Brain microvascular endothelial cell (primary cell): ENCODE measurements around the gene PNPLA7.
"Not testable (repeated sequence)": the region's sequence is repeated elsewhere in the genome, so short reads cannot be mapped to it uniquely, and the experiment has no call there.

Experiments
- DNase-seq: peaks from one replicate; pipeline ENCODE4 v3.0.0-alpha.2; 2020
- H3K27ac ChIP-seq: fragments of 250-450 bp; sonication (Bioruptor Pico); 2 replicates; pipeline ENCODE4 v1.5.1; 2020; ENCODE audit warnings: mild to moderate bottlenecking, moderate library complexity
- H3K27me3 ChIP-seq: fragments of 250-450 bp; sonication (Bioruptor Pico); replicated peaks from 2 replicates; pipeline ENCODE4 v1.5.1; 2020; ENCODE audit warnings: mild to moderate bottlenecking
- H3K36me3 ChIP-seq: fragments of 250-450 bp; sonication (Bioruptor Pico); replicated peaks from 2 replicates; pipeline ENCODE4 v1.5.1; 2020; ENCODE audit warnings: mild to moderate bottlenecking
- H3K4me3 ChIP-seq: 2 replicates; pipeline ENCODE4 v1.5.1; 2011; ENCODE audit warnings: low read depth, mild to moderate bottlenecking, control low read depth, low read length, moderate library complexity
- in situ Hi-C: cut with HindIII; loops from 2 replicates; pipeline ENCODE4 v1.10.0; 2017; ENCODE audit warnings: low sequenced_read_pairs, low pct_ligation_motif_present
- TF ChIP-seq, protein P1 (sequence below): IDR thresholded peaks from 2 replicates; pipeline ENCODE4 v1.5.1; 2011; ENCODE audit warnings: low read depth, mild to moderate bottlenecking, moderate library complexity, low read length, control low read depth, inconsistent platforms; ENCODE audit errors: missing control alignments

Gene PNPLA7

DNA sequence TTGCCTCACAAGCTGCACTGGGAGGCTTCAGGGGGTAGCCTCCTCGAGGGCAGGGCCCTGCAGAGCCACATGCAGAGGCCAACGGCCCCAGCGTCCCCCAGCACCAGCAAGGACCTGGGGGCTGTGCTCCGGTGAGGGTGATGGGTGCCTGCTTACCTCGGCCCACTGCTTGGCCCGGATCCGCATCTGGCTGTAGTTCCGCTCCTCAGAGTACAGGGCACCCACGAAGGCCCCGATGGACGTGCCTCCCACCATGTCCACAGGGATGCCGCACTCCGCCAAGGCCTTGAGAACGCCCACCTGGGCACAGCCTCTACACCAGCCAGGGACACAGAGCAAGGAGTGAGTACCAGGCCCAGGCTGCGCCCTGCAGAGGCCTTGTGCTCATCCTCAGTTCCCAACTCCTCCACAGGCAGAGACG lies 83.0 kb downstream of the PNPLA7 start:
- Histone ChIP-seq H3K36me3 (no peaks in the 10 kb centered on the region), H3K4me3 (no peak overlapping the region), H3K27me3 (no peaks in the 10 kb centered on the region), H3K27ac (no peak overlapping the region)
- DNase-seq, result no peak
- TF ChIP-seq, protein P1, sequence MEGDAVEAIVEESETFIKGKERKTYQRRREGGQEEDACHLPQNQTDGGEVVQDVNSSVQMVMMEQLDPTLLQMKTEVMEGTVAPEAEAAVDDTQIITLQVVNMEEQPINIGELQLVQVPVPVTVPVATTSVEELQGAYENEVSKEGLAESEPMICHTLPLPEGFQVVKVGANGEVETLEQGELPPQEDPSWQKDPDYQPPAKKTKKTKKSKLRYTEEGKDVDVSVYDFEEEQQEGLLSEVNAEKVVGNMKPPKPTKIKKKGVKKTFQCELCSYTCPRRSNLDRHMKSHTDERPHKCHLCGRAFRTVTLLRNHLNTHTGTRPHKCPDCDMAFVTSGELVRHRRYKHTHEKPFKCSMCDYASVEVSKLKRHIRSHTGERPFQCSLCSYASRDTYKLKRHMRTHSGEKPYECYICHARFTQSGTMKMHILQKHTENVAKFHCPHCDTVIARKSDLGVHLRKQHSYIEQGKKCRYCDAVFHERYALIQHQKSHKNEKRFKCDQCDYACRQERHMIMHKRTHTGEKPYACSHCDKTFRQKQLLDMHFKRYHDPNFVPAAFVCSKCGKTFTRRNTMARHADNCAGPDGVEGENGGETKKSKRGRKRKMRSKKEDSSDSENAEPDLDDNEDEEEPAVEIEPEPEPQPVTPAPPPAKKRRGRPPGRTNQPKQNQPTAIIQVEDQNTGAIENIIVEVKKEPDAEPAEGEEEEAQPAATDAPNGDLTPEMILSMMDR, result no peak
- in situ Hi-C loops, result no loop called here

DNA sequence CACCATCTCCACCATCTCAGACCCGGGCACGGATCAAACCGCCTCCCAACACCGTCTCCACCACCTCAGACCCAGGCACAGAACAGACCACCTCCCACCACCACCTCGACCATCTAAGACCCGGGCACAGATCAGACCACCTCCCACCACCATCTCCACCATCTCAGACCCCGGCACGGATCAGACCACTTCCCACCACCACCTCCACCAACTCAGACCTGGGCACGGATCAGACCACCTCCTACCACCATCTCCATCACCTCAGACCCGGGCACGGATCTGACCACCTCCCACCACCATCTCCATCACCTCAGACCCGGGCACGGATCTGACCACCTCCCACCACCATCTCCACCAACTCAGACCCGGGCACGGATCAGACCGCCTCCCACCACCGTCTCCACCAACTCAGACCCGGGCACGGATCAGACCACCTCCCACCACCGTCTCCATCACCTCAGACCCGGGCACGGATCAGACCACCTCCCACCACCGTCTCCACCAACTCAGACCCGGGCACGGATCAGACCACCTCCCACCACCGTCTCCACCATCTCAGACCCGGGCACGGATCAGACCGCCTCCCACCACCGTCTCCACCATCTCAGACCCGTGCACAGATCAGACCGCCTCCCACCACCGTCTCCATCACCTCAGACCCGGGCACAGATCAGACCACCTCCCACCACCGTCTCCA lies 83.7 kb downstream of the PNPLA7 start:
- H3K27ac ChIP-seq, DNase-seq, H3K27me3 ChIP-seq, H3K36me3 ChIP-seq, H3K4me3 ChIP-seq, in situ Hi-C loops: not testable (repeated sequence)

DNA sequence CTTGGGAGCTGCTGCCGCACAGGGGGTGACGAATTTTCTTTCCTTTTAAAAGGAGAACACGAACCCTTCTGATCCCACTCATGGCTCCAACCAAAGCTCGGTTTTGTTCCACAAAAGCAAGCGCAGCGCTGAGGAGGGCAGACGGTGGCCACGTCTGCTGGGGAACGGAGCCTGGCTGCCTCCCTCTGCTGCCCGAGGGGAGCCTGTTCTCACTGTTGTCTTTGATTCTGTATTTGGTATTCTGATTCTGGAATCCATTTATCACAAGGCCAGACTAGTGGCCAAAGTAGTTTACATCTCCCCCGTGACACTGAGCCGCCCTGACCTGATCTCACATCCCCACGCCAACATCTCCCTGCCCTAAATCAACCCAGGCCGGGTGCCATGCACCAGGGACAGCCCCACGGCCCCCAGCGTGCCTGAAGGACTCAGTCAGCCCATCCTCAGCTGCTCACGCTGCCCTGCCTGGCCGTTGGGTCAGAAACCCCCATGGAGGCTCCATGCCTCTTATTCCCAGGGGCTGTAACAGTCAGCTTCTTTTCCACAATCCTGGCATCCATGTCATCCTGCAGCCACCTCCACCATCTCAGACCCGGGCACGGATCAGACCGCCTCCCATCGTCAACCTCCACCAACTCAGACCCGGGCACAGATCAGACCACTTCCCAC lies 84.3 kb downstream of the PNPLA7 start:
- Histone ChIP-seq H3K27ac (no peak overlapping the region), H3K36me3 (no peaks in the 10 kb centered on the region), H3K27me3 (no peaks in the 10 kb centered on the region), H3K4me3 (no peak overlapping the region)
- no peak for DNase-seq
- in situ Hi-C loops, result no loop called here
- TF ChIP-seq, protein P1, result no peak

DNA sequence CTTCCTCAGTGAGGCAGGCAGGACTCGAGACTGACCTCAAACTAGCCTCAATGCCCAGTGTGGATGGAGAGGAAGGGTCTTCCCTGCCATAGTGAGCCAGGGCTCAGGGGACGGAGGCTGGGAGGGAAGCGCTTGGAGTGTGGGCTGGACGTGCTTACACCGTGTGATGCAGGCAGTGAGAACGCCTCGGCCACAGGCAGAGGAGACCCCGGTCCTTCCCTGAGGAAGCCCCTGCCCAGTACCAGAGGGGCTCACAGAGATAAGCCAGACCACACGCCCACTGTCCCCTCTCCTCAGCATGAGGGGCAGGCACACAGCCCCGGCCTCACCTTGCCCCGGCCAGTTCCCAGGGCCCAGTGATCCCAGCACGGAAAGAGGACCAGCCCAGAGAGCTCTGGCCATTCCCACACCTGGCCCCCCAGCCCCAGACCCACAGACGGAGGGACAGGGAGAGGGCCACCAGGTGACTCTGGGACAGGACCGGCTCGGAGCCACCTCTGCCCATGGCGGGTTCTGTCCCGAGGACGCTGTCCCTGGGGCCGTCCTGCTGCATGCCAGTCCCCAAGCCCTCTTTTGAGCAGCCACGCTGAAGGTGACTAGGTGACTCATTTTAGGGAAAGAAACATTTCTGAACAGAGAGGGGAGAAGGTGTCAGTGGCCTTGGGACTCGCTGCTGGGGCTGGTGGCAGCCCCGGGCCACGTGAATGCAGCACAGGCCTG lies 85.0 kb downstream of the PNPLA7 start:
- Histone ChIP-seq H3K27ac (no peak overlapping the region), H3K36me3 (no peaks in the 10 kb centered on the region), H3K4me3 (no peak overlapping the region), H3K27me3 (no peaks in the 10 kb centered on the region)
- DNase-seq, result no peak
- in situ Hi-C loops, result no loop called here
- TF ChIP-seq, protein P1, result no peak

DNA sequence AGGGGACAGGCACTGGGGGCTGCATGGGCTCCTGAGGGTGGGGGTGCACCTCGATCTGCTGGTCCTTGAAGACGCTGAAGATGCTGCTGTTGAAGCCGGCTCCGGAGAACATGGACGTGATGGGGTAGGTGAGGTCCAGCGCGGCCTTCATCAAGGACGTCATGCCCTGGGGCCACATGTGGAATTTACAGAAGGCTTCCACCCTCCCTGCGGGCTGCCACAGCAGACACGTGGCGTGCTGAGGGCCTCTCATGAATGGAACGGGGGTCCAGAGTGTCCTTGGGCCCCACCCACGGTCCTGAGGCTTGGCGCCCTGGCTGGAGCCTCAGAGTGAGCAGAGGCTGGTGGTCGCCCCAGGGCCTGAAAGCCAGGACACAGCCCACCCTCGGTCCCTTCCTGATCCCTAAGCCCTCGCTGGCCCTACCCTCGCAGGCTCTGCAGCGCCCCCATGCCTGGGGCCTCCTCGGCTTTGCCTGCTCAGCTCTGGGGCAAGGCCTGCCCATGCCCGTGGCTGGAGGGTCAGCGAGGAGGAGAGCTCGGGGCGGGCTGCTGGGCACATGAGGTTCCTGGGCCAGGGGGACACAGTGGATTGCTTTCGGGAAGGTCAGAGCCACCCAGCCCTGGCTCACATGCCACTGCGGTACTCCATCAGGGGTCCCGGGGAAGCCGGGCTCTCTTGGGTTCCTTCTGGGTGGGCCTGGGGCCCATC lies 85.8 kb downstream of the PNPLA7 start:
- TF ChIP-seq, protein P1, result no peak
- Histone ChIP-seq H3K36me3 (no peaks in the 10 kb centered on the region), H3K4me3 (no peak overlapping the region), H3K27me3 (no peaks in the 10 kb centered on the region), H3K27ac (no peak overlapping the region)
- DNase-seq, result no peak
- in situ Hi-C loops, result no loop called here

DNA sequence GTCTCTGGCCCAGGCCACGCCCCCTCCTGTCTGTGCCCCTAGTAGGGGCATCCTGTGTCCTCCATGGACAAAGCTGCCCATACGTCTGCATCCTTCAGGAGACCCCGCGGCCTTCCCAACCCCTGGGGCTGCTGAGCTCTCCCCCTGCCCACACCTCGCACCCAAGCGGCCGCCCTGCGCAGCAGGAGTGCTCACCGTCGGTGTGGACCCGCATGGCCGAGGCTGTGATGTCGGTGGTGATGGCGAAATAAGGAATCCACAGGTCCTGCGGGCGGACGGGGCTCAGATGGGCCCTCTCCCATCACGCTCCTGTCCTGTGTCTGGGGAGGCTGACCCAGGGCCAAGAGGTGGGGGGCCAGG lies 86.3 kb downstream of the PNPLA7 start:
- no peak for DNase-seq
- Histone ChIP-seq H3K36me3 (no peaks in the 10 kb centered on the region), H3K27ac (no peak overlapping the region), H3K4me3 (no peak overlapping the region), H3K27me3 (no peaks in the 10 kb centered on the region)
- TF ChIP-seq, protein P1, result no peak
- in situ Hi-C loops, result no loop called here
